Smooth muscle cell (in vitro differentiated cells): ENCODE data around the gene WSB1. TPM values are rescaled to one million over a fixed set of nuclear protein-coding genes. Genes with fewer than 3 reads are reported as not detected.

Experiments
- DNase-seq: peaks from one replicate; lab custom pipeline; 2025; ENCODE audit not compliant: unreplicated experiment; lab: John Stamatoyannopoulos, UW
- H2AFZ ChIP-seq: fragments of 200-600 bp; sonication (generic); 2 replicates; pipeline ENCODE4 v1.6.0; 2016; ENCODE audit warnings: antibody characterized with exemption, low read depth, mild to moderate bottlenecking
- H3F3A ChIP-seq: fragments of 200-600 bp; sonication (generic); 2 replicates; pipeline ENCODE4 v1.6.0; 2017; ENCODE audit warnings: antibody characterized with exemption, low read depth
- H3K27ac ChIP-seq: fragments of 200-600 bp; sonication (generic); 2 replicates; pipeline ENCODE4 v1.5.1; 2016; ENCODE audit warnings: low read depth, mild to moderate bottlenecking
- H3K27me3 ChIP-seq: fragments of 200-600 bp; sonication (generic); 2 replicates; pipeline ENCODE4 v1.6.1; 2016; ENCODE audit warnings: low read depth, mild to moderate bottlenecking
- H3K36me3 ChIP-seq: fragments of 200-600 bp; sonication (generic); 2 replicates; pipeline ENCODE4 v1.5.1; 2016; ENCODE audit warnings: low read depth
- H3K4me1 ChIP-seq: fragments of 200-600 bp; sonication (generic); 2 replicates; pipeline ENCODE4 v1.5.1; 2016; ENCODE audit warnings: low read depth
- H3K4me2 ChIP-seq: fragments of 200-600 bp; sonication (generic); 2 replicates; pipeline ENCODE4 v1.6.0; 2016; ENCODE audit warnings: mild to moderate bottlenecking
- H3K4me3 ChIP-seq: fragments of 200-600 bp; sonication (generic); 2 replicates; pipeline ENCODE4 v1.5.1; 2016; ENCODE audit warnings: mild to moderate bottlenecking
- H3K79me2 ChIP-seq: fragments of 200-600 bp; sonication (generic); 2 replicates; pipeline ENCODE4 v1.6.0; 2016; ENCODE audit warnings: low read depth, mild to moderate bottlenecking
- H3K9ac ChIP-seq: fragments of 200-600 bp; sonication (generic); 2 replicates; pipeline ENCODE4 v1.6.0; 2016; ENCODE audit warnings: low read depth
- H3K9me3 ChIP-seq: fragments of 200-600 bp; sonication (generic); replicated peaks from 2 replicates; pipeline ENCODE4 v1.5.1; 2016; ENCODE audit warnings: low read depth
- H4K20me1 ChIP-seq: fragments of 200-600 bp; sonication (generic); 2 replicates; pipeline ENCODE4 v1.6.0; 2016; ENCODE audit warnings: low read depth
- WGBS: methylation state at CpG from one replicate; pipeline ENCODE4 v1.1.7; 2016; ENCODE audit warnings: low lambda C conversion rate; 5-methylcytosine and 5-hydroxymethylcytosine counted together
- polyA plus RNA-seq: library from polyadenylated mRNA; unstranded; fragments of >200 nt; fragmentation: Nextera tagmentation; extraction: Ambion mirVana; gene quantifications from 2 replicates; pipeline ENCODE4 v1.2.1, GENCODE V29; 2016
- total RNA-seq: library from RNA; depleted of rRNA; stranded (reverse); fragments of >200 nt; gene quantifications from 2 replicates; pipeline ENCODE4 v1.2.3, GENCODE V29; 2014
- TF ChIP-seq, protein P1 (sequence below): fragments of 200-600 bp; sonication (generic); IDR thresholded peaks from 2 replicates; pipeline ENCODE4 v1.5.1; 2017; ENCODE audit warnings: borderline replicate concordance, mild to moderate bottlenecking, antibody characterized with exemption; ENCODE audit not compliant: insufficient read depth, poor library complexity, severe bottlenecking

Gene WSB1
- total and polyA plus RNA-seq, 2 experiments from 2014 or later, result 156 to 256 TPM

DNA sequence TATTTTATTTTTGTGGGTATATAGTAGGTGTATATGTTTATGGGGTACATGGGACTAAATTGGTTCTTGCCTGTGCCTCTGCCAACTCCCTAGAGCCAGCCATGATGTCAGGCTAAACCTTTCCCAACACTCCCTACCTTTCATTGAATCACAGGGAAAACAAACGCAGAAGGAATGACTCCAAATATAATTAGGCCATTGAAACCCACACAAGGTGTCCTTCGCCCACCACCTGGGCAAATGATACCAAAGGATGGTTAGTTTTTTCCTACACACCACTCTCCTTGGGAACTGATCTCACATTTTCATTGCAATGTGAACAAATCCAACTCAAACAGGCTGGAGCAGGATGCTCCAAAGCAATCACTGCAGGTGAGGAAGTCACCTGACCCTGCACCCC, 27.5 kb downstream of the WSB1 start:
- no peaks in the 10 kb centered on the region for H3K79me2 ChIP-seq
- H3F3A ChIP-seq, result peaks cover 11% of the 10 kb centered on the region

DNA sequence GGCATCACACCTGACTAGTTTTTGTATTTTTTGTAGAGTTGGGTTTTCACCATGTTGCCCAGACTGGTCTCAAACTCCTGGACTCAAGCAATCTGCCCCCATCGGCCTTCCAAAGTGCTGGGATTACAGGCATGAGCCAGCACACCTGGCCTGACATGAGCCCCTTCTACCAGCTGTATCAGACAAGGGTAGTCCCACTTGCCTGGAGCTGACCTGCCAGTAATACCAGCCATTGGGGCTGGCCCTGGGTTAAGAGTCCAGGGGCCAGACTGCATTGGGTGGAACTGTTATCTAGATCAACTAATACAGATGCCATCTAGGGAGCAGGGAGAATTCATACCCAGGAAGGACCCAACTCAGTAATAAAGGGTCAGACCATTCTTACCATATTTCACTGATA, 28.1 kb downstream of the WSB1 start:
- Histone ChIP-seq H3K27ac (no peak overlapping the region), H3K27me3 (no peaks in the 10 kb centered on the region), H2AFZ (no peak overlapping the region), H3K4me2 (no peak overlapping the region), H3K4me3 (no peak overlapping the region), H3F3A (peaks cover 9% of the 10 kb centered on the region), H3K9ac (no peak overlapping the region), H4K20me1 (peaks cover 7% of the 10 kb centered on the region), H3K4me1 (no peaks in the 10 kb centered on the region), H3K79me2 (no peaks in the 10 kb centered on the region), H3K36me3 (no peaks in the 10 kb centered on the region), H3K9me3 (no peaks in the 10 kb centered on the region)
- DNase-seq, result no peak
- WGBS, result 90% methylated on average over 1 of the region's 1 CpG
- TF ChIP-seq, protein P1, sequence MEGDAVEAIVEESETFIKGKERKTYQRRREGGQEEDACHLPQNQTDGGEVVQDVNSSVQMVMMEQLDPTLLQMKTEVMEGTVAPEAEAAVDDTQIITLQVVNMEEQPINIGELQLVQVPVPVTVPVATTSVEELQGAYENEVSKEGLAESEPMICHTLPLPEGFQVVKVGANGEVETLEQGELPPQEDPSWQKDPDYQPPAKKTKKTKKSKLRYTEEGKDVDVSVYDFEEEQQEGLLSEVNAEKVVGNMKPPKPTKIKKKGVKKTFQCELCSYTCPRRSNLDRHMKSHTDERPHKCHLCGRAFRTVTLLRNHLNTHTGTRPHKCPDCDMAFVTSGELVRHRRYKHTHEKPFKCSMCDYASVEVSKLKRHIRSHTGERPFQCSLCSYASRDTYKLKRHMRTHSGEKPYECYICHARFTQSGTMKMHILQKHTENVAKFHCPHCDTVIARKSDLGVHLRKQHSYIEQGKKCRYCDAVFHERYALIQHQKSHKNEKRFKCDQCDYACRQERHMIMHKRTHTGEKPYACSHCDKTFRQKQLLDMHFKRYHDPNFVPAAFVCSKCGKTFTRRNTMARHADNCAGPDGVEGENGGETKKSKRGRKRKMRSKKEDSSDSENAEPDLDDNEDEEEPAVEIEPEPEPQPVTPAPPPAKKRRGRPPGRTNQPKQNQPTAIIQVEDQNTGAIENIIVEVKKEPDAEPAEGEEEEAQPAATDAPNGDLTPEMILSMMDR, result no peak

More for the DNA sequence above, 27.5 kb downstream of the WSB1 start:
- Histone ChIP-seq H3K36me3 (peaks cover 6% of the 10 kb centered on the region), H3K4me3 (no peak overlapping the region), H2AFZ (no peak overlapping the region), H4K20me1 (peaks cover 7% of the 10 kb centered on the region), H3K27me3 (no peaks in the 10 kb centered on the region), H3K4me1 (no peaks in the 10 kb centered on the region), H3K9ac (no peak overlapping the region), H3K4me2 (no peak overlapping the region), H3K27ac (no peak overlapping the region), H3K9me3 (no peaks in the 10 kb centered on the region)
- WGBS, result 92% methylated on average over 2 of the region's 2 CpGs
- TF ChIP-seq, protein P1, result no peak
- no peak for DNase-seq

DNA sequence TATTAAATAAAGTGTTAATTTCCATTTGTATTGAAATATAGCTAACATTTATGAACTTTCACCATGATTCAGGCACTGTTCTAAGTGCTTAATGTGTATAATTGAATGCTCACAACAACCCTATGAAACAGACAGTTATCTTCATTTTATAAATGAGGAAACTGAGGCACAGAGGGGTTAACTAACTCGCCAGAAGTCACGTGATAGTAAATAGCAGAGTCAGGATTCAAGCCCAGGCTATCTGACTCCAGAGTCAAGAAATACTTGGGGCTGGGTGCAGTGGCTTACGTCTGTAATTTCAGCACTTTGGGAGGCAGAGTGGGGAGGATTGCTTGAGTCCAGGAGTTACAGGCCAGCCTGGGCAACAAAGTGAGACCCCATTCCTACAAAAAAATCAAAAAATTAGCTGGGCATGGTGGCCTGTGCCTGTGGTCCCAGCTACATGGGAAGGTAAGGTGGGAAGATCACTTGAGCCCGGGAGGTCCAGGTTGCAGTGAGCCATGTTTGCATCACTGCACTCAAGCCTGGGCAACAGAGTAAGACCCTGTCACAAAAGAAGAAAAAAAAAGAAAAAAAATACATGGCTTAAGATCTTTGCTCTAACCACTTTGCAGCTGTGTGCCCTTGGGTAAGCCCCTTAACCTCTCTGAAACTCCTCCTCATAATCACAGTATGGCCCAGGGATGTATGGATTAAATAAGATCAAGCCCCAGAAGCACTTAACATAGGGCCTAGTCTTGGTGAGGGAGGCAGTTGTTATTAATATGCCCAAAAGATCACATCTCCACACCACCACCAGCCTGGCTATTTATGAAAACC, 29.0 kb downstream of the WSB1 start:
- Histone ChIP-seq H2AFZ (no peak overlapping the region), H3K4me2 (no peak overlapping the region), H3K27ac (no peak overlapping the region)

More for the DNA sequence above, 29.0 kb downstream of the WSB1 start:
- H4K20me1 ChIP-seq, result peaks cover 7% of the 10 kb centered on the region
- no peaks in the 10 kb centered on the region for H3K79me2 ChIP-seq
- H3K4me3 ChIP-seq, result no peak overlapping the region
- H3K36me3 ChIP-seq, result no peaks in the 10 kb centered on the region
- no peaks in the 10 kb centered on the region for H3K27me3 ChIP-seq
- WGBS, result 88% methylated on average over 4 of the region's 4 CpGs
- no peaks in the 10 kb centered on the region for H3K4me1 ChIP-seq
- H3K9ac ChIP-seq, result no peak overlapping the region
- no peak for DNase-seq
- H3F3A ChIP-seq, result peaks cover 9% of the 10 kb centered on the region
- TF ChIP-seq, protein P1, result no peak
- H3K9me3 ChIP-seq, result no peaks in the 10 kb centered on the region
